T47D (cell line): Measurements from ENCODE around the gene HBZ.
"Not testable (repeated sequence)": the region's sequence is repeated elsewhere in the genome, so short reads cannot be mapped to it uniquely, and the experiment has no call there.

Experiments
- DNase-seq, 2 experiments: peaks; one replicate each; pipeline versions ENCODE4 v3.0.0 to v3.0.0-alpha.2; 2011 to 2012; ENCODE audit warnings: low read depth in 1 of 2, low spot score in 1 of 2
- JUND ChIP-seq: IDR thresholded peaks from 2 replicates; pipeline ENCODE4 v1.6.1; 2012; ENCODE audit warnings: low read depth
- in situ Hi-C: cut with HindIII; loops from 2 replicates; pipeline ENCODE4 v1.10.0; 2016; ENCODE audit warnings: low sequenced_read_pairs, low pct_unique_long_range_greater_than_20kb

The HBZ gene

DNA sequence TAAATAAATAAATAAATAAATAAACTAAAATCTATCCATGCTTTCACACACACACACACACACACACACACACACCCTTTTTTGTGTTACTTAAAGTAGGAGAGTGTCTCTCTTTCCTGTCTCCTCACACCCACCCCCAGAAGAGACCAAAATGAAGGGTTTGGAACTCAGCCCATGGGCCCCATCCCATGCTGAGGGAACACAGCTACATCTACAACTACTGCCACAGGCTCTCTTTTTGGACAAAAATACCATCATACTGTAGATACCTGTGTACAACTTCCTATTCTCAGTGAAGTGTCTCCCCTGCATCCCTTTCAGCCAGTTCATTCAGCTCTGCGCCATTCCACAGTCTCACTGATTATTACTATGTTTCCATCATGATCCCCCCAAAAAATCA is 18.3 kb downstream of the HBZ start:
- TF ChIP-seq JUND, result no peak
- DNase-seq, result no peak
- in situ Hi-C loops, result no loop called here

DNA sequence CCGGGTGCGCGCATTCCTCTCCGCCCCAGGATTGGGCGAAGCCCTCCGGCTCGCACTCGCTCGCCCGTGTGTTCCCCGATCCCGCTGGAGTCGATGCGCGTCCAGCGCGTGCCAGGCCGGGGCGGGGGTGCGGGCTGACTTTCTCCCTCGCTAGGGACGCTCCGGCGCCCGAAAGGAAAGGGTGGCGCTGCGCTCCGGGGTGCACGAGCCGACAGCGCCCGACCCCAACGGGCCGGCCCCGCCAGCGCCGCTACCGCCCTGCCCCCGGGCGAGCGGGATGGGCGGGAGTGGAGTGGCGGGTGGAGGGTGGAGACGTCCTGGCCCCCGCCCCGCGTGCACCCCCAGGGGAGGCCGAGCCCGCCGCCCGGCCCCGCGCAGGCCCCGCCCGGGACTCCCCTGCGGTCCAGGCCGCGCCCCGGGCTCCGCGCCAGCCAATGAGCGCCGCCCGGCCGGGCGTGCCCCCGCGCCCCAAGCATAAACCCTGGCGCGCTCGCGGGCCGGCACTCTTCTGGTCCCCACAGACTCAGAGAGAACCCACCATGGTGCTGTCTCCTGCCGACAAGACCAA is 20.0 kb downstream of the HBZ start, which contains the start of gene HBA2:
TSS of gene HBA2 (plus strand) at position 503 of the 568 bp plus-strand sequence. CDS start at position 540, 37 bp downstream.
- in situ Hi-C loops, result not testable (repeated sequence)

DNA sequence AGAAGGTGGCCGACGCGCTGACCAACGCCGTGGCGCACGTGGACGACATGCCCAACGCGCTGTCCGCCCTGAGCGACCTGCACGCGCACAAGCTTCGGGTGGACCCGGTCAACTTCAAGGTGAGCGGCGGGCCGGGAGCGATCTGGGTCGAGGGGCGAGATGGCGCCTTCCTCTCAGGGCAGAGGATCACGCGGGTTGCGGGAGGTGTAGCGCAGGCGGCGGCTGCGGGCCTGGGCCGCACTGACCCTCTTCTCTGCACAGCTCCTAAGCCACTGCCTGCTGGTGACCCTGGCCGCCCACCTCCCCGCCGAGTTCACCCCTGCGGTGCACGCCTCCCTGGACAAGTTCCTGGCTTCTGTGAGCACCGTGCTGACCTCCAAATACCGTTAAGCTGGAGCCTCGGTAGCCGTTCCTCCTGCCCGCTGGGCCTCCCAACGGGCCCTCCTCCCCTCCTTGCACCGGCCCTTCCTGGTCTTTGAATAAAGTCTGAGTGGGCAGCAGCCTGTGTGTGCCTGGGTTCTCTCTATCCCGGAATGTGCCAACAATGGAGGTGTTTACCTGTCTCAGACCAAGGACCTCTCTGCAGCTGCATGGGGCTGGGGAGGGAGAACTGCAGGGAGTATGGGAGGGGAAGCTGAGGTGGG is 20.9 kb downstream of the HBZ start:
- DNase-seq, in situ Hi-C loops: not testable (repeated sequence)

More for the DNA sequence above, 20.0 kb downstream of the HBZ start, which contains the start of gene HBA2:
- not testable (repeated sequence) for DNase-seq

DNA sequence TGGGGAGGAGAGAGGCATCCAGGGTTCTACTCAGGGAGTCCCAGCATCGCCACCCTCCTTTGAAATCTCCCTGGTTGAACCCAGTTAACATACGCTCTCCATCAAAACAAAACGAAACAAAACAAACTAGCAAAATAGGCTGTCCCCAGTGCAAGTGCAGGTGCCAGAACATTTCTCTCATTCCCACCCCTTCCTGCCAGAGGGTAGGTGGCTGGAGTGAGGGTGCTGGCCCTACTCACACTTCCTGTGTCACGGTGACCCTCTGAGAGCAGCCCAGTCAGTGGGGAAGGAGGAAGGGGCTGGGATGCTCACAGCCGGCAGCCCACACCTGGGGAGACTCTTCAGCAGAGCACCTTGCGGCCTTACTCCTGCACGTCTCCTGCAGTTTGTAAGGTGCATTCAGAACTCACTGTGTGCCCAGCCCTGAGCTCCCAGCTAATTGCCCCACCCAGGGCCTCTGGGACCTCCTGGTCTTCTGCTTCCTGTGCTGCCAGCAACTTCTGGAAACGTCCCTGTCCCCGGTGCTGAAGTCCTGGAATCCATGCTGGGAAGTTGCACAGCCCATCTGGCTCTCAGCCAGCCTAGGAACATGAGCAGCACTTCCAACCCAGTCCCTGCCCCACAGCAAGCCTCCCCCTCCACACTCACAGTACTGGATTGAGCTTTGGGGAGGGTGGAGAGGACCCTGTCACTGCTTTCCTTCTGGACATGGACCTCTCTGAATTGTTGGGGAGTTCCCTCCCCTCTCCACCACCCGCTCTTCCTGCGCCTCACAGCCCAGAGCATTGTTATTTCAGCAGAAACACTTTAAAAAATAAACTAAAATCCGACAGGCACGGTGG is 21.7 kb downstream of the HBZ start:
- peak in 1 of 2 experiments; percentile 66 for DNase-seq
- in situ Hi-C loops, result not testable (repeated sequence)

DNA sequence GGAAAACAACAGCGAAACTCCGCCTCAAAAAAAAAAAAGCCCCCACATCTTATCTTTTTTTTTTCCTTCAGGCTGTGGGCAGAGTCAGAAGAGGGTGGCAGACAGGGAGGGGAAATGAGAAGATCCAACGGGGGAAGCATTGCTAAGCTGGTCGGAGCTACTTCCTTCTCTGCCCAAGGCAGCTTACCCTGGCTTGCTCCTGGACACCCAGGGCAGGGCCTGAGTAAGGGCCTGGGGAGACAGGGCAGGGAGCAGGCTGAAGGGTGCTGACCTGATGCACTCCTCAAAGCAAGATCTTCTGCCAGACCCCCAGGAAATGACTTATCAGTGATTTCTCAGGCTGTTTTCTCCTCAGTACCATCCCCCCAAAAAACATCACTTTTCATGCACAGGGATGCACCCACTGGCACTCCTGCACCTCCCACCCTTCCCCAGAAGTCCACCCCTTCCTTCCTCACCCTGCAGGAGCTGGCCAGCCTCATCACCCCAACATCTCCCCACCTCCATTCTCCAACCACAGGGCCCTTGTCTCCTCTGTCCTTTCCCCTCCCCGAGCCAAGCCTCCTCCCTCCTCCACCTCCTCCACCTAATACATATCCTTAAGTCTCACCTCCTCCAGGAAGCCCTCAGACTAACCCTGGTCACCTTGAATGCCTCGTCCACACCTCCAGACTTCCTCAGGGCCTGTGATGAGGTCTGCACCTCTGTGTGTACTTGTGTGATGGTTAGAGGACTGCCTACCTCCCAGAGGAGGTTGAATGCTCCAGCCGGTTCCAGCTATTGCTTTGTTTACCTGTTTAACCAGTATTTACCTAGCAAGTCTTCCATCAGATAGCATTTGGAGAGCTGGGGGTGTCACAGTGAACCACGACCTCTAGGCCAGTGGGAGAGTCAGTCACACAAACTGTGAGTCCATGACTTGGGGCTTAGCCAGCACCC is 22.8 kb downstream of the HBZ start:
- in situ Hi-C loops, result no loop called here
- peak; percentile 69 to 78 for DNase-seq
- no peak for TF ChIP-seq JUND

DNA sequence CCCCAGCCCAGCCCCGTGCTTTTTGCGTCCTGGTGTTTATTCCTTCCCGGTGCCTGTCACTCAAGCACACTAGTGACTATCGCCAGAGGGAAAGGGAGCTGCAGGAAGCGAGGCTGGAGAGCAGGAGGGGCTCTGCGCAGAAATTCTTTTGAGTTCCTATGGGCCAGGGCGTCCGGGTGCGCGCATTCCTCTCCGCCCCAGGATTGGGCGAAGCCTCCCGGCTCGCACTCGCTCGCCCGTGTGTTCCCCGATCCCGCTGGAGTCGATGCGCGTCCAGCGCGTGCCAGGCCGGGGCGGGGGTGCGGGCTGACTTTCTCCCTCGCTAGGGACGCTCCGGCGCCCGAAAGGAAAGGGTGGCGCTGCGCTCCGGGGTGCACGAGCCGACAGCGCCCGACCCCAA is 23.6 kb downstream of the HBZ start:
- DNase-seq, in situ Hi-C loops: not testable (repeated sequence)

DNA sequence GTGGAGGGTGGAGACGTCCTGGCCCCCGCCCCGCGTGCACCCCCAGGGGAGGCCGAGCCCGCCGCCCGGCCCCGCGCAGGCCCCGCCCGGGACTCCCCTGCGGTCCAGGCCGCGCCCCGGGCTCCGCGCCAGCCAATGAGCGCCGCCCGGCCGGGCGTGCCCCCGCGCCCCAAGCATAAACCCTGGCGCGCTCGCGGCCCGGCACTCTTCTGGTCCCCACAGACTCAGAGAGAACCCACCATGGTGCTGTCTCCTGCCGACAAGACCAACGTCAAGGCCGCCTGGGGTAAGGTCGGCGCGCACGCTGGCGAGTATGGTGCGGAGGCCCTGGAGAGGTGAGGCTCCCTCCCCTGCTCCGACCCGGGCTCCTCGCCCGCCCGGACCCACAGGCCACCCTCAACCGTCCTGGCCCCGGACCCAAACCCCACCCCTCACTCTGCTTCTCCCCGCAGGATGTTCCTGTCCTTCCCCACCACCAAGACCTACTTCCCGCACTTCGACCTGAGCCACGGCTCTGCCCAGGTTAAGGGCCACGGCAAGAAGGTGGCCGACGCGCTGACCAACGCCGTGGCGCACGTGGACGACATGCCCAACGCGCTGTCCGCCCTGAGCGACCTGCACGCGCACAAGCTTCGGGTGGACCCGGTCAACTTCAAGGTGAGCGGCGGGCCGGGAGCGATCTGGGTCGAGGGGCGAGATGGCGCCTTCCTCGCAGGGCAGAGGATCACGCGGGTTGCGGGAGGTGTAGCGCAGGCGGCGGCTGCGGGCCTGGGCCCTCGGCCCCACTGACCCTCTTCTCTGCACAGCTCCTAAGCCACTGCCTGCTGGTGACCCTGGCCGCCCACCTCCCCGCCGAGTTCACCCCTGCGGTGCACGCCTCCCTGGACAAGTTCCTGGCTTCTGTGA is 24.3 kb downstream of the HBZ start, which contains the start of gene HBA1:
TSS of gene HBA1 (plus strand) at position 204 of the 906 bp plus-strand sequence. CDS start at position 241, 37 bp downstream.
- in situ Hi-C loops, DNase-seq: not testable (repeated sequence)

DNA sequence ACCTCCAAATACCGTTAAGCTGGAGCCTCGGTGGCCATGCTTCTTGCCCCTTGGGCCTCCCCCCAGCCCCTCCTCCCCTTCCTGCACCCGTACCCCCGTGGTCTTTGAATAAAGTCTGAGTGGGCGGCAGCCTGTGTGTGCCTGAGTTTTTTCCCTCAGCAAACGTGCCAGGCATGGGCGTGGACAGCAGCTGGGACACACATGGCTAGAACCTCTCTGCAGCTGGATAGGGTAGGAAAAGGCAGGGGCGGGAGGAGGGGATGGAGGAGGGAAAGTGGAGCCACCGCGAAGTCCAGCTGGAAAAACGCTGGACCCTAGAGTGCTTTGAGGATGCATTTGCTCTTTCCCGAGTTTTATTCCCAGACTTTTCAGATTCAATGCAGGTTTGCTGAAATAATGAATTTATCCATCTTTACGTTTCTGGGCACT is 25.0 kb downstream of the HBZ start:
- in situ Hi-C loops, result no loop called here
- no peak for DNase-seq
- no peak for TF ChIP-seq JUND

DNA sequence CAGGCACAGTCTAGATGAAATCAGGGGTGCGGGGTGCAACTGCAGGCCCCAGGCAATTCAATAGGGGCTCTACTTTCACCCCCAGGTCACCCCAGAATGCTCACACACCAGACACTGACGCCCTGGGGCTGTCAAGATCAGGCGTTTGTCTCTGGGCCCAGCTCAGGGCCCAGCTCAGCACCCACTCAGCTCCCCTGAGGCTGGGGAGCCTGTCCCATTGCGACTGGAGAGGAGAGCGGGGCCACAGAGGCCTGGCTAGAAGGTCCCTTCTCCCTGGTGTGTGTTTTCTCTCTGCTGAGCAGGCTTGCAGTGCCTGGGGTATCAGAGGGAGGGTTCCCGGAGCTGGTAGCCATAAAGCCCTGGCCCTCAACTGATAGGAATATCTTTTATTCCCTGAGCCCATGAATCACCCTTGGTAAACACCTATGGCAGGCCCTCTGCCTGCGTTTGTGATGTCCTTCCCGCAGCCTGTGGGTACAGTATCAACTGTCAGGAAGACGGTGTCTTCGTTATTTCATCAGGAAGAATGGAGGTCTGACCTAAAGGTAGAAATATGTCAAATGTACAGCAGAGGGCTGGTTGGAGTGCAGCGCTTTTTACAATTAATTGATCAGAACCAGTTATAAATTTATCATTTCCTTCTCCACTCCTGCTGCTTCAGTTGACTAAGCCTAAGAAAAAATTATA is 25.7 kb downstream of the HBZ start:
- no peak for DNase-seq
- in situ Hi-C loops, result no loop called here
- TF ChIP-seq JUND, result no peak

DNA sequence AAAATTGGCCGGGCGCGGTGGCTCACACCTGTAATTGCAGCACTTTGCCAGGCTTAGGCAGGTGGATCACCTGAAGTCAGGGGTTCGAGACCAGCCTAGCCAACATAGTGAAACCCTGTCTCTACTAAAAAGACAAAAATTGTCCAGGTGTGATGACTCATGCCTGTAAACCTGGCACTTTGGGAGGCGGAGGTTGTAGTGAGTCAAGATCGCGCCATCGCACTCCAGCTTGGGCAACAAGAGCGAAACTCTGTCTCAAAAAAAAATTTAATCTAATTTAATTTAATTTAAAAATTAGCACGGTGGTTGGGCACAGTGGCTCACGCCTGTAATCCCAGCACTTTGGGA is 26.2 kb downstream of the HBZ start:
- no peak for DNase-seq
- in situ Hi-C loops, result no loop called here
- no peak for TF ChIP-seq JUND
